ENCODE data around the gene ANKRD33B.
"Not testable (repeated sequence)": the region's sequence is repeated elsewhere in the genome, so short reads cannot be mapped to it uniquely, and the experiment has no call there.

ANKRD33B gene

GRCh38 chr5:10537624-10538023 lies 26.2 kb upstream of the ANKRD33B start:
- no peak for DNase-seq

DNA sequence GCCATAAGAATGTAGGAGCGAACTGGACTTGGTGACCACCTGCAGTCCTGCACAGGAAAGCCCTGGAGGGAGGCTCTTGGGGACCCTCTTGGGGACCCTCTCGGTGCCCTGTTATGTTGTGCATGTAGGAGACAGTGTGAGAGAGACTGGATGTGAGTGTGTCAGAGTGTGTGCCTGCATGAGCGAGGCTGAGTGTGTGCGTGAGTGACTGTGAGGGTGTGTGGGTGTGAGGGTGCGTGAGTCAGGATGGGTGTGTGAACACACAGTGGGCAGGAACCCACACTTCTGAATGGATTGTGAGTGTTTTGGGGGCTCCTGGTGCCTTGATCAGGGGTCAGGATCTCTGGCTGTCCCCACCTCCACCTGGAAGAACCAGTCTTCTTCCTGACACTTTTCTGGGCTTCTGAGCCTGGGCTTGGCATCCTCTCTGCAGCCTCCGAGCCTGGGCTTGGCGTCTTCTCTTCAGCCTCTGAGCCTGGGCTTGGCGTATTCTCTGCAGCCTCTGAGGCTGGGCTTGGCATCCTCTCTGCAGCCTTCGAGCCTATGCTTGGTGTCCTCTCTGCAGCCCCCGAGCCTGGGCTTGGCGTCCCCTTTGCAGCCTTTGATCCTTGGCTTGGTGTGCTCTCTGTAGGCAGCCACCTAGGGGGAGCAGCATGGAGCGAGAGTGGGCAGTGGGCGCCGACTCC lies 25.6 kb upstream of the ANKRD33B start:
- no peak for DNase-seq

- peak in 1 of 2 donors; percentile 19 for DNase-seq
These were observed 24.8 kb upstream of the ANKRD33B start for GRCh38 chr5:10538789-10539686.

GRCh38 chr5:10539687-10539998 lies 24.2 kb upstream of the ANKRD33B start:
- DNase-seq = no peak

GRCh38 chr5:10540036-10540544 lies 23.8 kb upstream of the ANKRD33B start:
- DNase-seq = no peak

DNA sequence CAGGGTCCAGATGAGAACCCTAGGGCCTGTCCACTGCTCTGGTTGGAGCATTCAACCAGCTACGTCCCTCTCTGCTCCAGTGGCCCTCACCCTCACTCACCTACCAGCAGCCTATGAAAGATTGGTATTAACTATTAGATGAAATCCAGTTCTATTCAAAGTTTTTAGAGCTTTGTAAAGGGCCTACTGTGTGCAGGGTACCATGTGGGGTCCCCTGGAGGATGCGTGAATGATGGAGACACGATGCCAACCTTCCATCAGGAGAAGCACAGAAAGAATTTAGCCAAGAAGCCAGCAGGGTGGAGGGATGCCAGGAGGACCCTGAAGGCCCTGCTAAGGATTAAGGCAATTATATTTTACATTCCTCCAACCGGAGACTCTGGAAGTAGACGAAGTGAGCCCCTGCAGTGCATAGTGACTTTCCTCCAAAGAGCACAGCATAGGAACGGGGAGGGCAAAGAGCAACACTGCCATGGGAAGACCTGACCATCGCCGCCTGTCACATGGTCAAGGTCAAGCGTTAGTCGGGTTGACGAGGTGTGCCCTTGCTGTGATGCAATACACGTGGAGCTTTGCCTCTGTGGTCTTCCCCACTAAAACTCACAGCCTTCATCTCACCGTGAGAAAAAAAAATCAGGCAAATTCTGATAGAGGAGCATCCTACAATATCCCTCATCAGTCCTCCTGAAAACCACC lies 22.8 kb upstream of the ANKRD33B start:
- no peak for DNase-seq

DNA sequence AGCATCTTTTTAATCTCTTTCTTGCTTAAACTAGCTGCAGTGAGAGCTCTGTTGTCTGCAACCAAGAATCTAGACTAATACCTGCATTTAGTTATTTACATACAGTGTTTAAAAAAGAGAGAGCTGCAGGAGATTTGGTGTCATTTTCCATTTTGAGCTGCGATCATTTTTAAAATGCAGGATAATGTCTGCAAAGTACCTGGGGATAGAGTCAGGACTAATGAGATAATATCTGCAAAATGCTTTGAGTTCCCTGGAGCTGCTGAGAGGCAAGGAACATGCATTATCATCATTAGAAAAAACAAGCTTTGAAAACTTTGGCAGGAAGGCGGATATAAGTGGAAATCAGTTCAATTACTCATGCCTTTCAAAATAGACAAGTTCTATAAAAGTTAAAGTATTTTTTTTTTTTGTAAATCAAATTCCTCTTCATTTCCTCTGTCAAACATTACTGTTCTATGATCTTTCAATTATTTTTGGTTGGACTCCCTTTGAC lies 21.8 kb upstream of the ANKRD33B start:
- no peak for DNase-seq

- no peak for DNase-seq
These were observed 20.3 kb upstream of the ANKRD33B start for GRCh38 chr5:10543585-10544040.

GRCh38 chr5:10545084-10545483 lies 18.8 kb upstream of the ANKRD33B start:
- no peak for DNase-seq

- DNase-seq = no peak
These were observed 17.7 kb upstream of the ANKRD33B start for GRCh38 chr5:10546186-10546585.

GRCh38 chr5:10548418-10549122 lies 15.3 kb upstream of the ANKRD33B start:
- DNase-seq = no peak

DNA sequence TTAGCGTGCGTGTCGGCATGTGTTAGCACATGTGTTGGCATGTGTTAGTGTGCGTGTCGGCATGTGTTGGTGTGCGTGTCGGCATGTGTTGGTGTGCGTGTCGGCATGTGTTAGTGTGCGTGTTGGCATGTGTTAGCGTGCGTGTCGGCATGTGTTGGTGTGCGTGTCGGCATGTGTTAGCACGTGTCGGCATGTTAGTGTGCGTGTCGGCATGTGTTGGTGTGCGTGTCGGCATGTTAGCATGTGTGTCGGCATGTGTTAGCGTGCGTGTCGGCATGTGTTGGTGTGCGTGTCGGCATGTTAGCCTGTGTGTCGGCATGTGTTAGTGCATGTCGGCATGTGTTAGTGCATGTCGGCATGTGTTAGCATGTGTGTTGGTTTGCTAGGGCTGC lies 14.8 kb upstream of the ANKRD33B start:
- not testable (repeated sequence) for DNase-seq

DNA sequence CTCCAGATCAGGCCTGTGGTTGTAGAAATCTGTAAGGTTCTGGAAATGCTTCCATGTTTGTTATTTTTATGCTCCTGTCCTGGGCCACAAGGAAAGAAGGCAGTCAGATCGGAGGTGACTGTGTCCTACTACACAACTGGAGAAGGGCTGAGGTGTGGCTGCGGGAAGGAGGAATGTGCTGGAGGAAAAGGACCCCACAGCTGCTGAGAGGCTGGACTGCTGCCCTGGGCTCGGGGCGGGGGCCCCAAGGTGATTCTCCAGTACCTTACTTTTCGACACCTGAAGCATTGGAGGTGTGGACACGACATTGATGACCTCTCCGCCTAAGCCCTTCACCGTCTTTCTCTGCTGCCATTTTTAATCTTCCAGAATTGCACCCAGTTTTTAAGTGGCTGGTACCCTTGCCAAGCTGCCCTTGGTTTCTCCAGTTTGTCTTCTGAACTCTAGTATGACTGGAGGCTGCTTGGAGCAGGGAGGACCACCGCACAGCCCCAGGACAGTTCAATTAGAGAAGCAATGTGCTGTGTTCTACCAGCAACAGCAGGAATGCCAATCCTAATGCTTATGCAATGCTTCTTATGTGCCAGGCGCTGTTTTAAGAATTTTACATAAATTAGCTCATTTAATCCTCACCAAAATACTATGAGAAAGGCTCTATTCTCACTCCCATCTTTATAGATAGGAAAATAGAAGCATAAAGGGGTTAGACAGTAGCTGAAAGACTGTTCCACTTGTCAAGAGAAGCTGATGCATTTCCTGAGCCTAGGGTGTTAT lies 13.5 kb upstream of the ANKRD33B start:
- DNase-seq = no peak

DNA sequence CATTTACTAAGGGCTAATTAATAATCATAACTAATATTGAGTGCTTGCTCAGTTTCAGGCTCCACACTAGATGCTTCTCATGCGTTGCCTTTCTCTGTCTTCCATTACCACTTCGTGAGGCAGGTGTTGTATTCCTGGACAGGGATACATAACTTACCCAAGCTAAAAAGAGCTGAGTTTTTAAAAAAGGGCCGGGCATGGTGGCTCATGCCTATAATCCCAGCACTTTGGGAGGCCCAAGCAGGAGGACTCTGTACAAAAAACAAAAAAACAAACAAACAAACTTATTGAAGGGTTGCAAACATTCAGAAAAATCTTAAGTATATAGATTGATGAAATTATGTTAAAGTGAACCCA lies 12.1 kb upstream of the ANKRD33B start:
- no peak for DNase-seq

DNA sequence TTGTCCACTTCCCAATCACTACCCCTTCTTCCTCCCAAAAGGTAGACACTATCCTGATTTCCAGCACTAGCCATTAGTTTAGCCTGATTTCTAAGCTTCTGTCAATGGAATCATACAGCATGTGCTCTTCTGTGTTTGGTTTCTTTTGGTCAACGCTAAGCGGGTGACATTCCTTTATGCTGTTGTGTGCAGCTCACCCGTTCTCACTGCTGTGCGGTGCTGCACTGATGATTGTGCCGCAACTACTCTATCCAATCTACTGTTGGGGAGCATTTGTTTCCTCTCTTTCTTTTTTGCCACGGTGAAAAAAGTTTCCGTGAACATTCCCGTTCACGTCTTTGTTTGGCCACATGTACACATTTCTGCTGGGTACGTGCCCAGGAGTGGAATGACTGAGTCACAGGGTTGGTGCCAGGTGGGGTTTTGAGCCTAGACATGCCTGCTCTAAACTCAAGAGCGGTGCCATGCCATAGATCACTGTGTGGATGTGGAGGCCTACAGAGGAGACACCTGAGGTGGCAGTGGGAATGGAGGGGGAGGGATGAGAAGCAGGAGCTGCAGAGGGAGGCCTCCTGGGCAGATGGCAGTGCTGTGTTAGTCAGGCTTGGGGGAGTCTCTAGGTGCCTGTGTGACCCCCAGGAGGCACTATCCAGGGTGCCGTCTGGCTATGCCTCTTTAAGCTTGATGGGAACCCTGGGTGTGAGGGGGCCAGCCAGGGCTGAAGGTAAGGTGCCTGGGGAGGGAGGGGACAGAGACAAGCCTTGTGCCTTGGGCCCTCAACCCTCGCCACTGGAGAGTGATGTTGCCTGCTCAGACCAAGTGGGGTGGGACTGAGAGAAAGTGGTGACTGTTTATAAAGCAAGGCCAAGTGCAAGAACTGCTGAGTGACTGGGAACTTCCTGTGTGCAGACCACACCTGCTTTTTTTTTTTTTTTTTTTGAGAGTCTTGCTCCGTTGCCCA lies 11.4 kb upstream of the ANKRD33B start:
- no peak for DNase-seq

- DNase-seq = no peak
These were observed 10.4 kb upstream of the ANKRD33B start for GRCh38 chr5:10553476-10553875.

DNA sequence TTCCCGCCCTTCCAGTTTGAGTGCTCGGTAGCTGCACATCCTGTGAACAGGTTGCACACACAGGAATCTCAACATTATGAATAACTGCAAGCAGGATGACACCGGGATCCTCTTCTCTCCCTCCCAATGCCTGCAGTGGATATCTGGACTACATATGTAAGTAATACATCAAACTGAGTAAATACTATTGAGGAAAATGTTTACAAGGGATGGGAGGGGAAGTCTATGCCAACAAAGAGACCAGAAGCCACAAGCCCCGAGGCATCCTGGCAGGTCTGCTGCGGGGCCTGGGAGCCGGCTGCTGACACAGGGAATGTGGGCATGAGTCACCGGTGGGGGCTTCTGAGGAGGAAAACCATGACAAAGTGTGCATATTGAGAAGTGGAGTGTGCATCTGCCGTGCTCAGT lies 8.6 kb upstream of the ANKRD33B start:
- DNase-seq = no peak

- no peak for DNase-seq
These were observed 7.5 kb upstream of the ANKRD33B start for GRCh38 chr5:10556289-10556807.

DNA sequence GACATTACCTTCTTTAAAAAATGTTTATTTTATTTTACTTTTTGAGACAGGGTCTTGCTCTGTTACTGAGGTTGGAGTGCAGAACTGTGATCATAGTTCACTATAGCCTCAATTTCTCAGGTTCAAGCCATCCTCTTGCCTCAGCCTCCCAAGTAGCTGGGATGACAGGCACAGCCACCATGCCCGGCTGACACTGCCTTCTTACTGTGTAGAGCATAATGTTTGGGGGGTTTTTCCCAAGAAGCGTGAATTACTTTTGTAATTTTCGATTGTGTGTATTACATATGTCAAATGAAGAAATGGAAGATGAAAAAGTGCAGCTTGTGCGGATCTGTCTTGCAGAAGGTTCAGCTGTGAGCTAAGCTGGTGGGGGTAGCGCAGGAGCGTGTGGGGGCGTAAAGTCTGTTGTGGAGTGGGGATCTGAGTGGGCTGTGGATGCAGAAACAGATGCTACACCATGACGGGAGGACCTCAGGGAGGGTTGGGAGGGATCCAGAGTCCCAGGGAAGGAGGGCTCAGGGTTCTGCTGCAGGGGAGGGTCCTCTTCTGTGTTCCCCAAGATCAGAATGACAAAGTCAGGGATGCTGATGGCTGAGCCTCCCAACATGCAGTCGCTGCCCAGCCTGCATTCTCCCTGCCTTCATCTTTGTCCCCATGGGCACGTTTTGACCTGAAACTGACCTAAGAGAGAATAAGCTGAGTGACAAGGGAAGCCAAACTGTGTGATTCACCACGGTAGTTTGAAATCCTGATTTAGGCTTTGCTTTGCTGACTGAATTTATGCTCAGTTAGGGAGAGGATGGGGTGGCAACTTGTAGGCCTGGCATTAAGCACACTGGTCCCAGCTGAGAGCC lies 6.8 kb upstream of the ANKRD33B start:
- DNase-seq = no peak

Data from hippocampal formation (tissue), 2 donors.